Measurements from ENCODE around the gene C11orf91.

DNA sequence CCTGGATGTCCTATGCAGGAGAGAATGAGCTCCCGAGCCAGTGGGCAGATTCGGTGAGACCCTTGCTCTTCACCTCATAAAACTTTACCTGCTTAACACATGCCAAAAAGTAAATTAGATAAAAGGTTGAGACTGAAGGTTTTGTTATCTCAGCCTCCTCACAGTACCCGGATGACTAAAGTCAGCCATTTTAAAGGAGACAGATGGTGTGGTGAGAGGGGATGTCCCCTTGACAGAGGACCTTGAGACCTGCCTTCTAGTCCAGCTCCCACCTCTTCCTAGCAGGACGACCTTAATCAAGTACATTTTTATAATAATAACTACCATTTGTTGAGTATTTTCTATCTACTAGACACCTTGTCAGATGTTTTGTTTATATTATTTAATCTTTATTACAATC lies 39.7 kb downstream of the C11orf91 start:
- TF ChIP-seq, protein P1, sequence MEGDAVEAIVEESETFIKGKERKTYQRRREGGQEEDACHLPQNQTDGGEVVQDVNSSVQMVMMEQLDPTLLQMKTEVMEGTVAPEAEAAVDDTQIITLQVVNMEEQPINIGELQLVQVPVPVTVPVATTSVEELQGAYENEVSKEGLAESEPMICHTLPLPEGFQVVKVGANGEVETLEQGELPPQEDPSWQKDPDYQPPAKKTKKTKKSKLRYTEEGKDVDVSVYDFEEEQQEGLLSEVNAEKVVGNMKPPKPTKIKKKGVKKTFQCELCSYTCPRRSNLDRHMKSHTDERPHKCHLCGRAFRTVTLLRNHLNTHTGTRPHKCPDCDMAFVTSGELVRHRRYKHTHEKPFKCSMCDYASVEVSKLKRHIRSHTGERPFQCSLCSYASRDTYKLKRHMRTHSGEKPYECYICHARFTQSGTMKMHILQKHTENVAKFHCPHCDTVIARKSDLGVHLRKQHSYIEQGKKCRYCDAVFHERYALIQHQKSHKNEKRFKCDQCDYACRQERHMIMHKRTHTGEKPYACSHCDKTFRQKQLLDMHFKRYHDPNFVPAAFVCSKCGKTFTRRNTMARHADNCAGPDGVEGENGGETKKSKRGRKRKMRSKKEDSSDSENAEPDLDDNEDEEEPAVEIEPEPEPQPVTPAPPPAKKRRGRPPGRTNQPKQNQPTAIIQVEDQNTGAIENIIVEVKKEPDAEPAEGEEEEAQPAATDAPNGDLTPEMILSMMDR (IDR thresholded peaks at IDR 0.05), result no peak
- TF ChIP-seq EZH2 (IDR thresholded peaks at IDR 0.05), result no peak

Data from neural progenitor cell (in vitro differentiated cells).